Pancreas (tissue), 10 donors: ENCODE results near the gene MDM1. TPM values are rescaled to one million over a fixed set of nuclear protein-coding genes. Genes with fewer than 3 reads are reported as not detected.

Source experiments
- ATAC-seq, 4 donors: fragments of 200-7000 bp; cut with Tn5 transposase; one replicate each; pipeline versions ENCODE4 v1.8.0 to v1.9.1; 2020; ENCODE audit warnings: mild to moderate bottlenecking in 4 of 4, moderate library complexity in 4 of 4
- DNase-seq, 6 donors: peaks; one replicate each; pipeline ENCODE4 v3.0.0-alpha.2; 2020
- FAIRE-seq: peaks from 2 replicates; lab custom pipeline; 2012; peaks lifted over from hg19 to GRCh38; lab: Jason Lieb, UNC
- H3K27ac ChIP-seq, 4 donors: fragments of 200-600 bp; sonication (generic); 1 replicate in 3 of 4; 2 replicates in 1 of 4; pipeline versions ENCODE4 v1.5.0 to v1.8.0; 2020
- H3K27me3 ChIP-seq, 4 donors: fragments of 200-600 bp; one replicate each; pipeline ENCODE4 v1.8.0; 2021
- H3K36me3 ChIP-seq, 3 donors: fragments of 200-600 bp; sonication (generic) in 1 of 3; one replicate each; pipeline versions ENCODE4 v1.5.0 to v1.8.0; 2020 to 2021
- H3K4me1 ChIP-seq, 3 donors: fragments of 200-600 bp; one replicate each; pipeline ENCODE4 v1.8.0; 2021
- H3K4me3 ChIP-seq, 4 donors: fragments of 200-600 bp; sonication (generic) in 2 of 4; one replicate each; pipeline versions ENCODE4 v1.5.0 to v1.8.0; 2020 to 2021
- H3K9me3 ChIP-seq, 4 donors: fragments of 200-600 bp; one replicate each; pipeline ENCODE4 v1.8.0; 2021
- WGBS, 2 donors: extraction: QIAGEN DNeasy Blood & Tissue Kit; methylation state at CpG; one replicate each; pipeline ENCODE4 v1.1.7; 2013; 5-methylcytosine and 5-hydroxymethylcytosine counted together
- intact Hi-C, 3 donors: fragments of 100-400 bp; cut with DNase I; formaldehyde crosslinking; loops; one replicate each; pipeline versions ENCODE4 v1.11.1 to v1.14.2; 2022
- polyA plus RNA-seq, 2 donors: library from polyadenylated mRNA; stranded (reverse); fragments of 200-250 nt; gene quantifications; one replicate each; pipeline ENCODE4 v1.2.3, GENCODE V29; 2013
- total RNA-seq, 6 donors: library from RNA; stranded (reverse); fragmentation: NEBNext Ultra II Directional in 4 of 6; extraction: Animal tissue kit (Norgen Biotek cat#: 25700) in 4 of 6; gene quantifications; one replicate each; pipeline versions ENCODE4 v1.2.1 to v1.2.4, GENCODE V29; 2021 to 2023
- TF ChIP-seq, protein P1 (sequence below), 4 donors: fragments of 200-600 bp; sonication (generic) in 3 of 4; IDR thresholded peaks; one replicate each; pipeline versions ENCODE4 v1.5.0 to v1.8.0; 2021; ENCODE audit warnings: antibody characterized with exemption in 4 of 4
- donor health status: healthy with polysubstance abuse.
- donor health status: DM: no; HTN: no; CAD: no; lungs with moderate emphysema.
- donor health status: DM: no; HTN: no; CAD: no.
- donor health status: control.
- donor health status: control.
- donor health status: Bipolar disorder and iron deficiency.
- donor health status: DM: yes; HTN: yes; CAD: no.
- donor health status: DM: no; HTN: no; CAD: no.
- donor health status: DM: no; HTN: no; CAD: no.
- donor health status: DM: yes; HTN: yes; CAD: no.

MDM1 gene
- total and polyA plus RNA-seq, 8 donors, result 3.4 to 10.4 (median 5.2) TPM

DNA sequence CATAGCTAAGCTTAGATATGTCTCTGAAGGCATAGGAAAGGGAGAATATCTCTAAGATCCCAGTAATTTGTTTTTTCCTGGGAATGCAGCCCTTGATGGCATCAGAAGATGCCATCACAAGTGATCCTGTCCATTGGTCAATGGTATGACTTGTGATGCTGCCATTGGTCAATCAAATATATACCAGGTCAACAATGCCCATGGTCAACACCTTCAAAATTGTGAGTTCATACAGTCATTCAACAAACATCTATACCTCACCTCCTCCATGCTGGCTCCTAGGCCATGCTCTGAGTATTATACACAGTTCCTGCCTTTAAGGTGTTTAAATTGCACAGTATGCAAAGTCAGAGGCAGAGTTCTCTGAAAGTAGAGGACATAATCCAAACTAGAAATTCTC is 59.4 kb downstream of the MDM1 start:
- TF ChIP-seq, protein P1, sequence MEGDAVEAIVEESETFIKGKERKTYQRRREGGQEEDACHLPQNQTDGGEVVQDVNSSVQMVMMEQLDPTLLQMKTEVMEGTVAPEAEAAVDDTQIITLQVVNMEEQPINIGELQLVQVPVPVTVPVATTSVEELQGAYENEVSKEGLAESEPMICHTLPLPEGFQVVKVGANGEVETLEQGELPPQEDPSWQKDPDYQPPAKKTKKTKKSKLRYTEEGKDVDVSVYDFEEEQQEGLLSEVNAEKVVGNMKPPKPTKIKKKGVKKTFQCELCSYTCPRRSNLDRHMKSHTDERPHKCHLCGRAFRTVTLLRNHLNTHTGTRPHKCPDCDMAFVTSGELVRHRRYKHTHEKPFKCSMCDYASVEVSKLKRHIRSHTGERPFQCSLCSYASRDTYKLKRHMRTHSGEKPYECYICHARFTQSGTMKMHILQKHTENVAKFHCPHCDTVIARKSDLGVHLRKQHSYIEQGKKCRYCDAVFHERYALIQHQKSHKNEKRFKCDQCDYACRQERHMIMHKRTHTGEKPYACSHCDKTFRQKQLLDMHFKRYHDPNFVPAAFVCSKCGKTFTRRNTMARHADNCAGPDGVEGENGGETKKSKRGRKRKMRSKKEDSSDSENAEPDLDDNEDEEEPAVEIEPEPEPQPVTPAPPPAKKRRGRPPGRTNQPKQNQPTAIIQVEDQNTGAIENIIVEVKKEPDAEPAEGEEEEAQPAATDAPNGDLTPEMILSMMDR (IDR thresholded peaks at IDR 0.05), result no peak
- Histone ChIP-seq H3K36me3 (no peaks in the 10 kb centered on the region), H3K9me3 (no peaks in the 10 kb centered on the region), H3K4me3 (no peak overlapping the region), H3K27ac (no peak overlapping the region), H3K4me1 (no peaks in the 10 kb centered on the region), H3K27me3 (no peaks in the 10 kb centered on the region)
- intact Hi-C loops, result no loop called here
- ATAC-seq, result no peak
- no peak for FAIRE-seq
- no peak for DNase-seq

DNA sequence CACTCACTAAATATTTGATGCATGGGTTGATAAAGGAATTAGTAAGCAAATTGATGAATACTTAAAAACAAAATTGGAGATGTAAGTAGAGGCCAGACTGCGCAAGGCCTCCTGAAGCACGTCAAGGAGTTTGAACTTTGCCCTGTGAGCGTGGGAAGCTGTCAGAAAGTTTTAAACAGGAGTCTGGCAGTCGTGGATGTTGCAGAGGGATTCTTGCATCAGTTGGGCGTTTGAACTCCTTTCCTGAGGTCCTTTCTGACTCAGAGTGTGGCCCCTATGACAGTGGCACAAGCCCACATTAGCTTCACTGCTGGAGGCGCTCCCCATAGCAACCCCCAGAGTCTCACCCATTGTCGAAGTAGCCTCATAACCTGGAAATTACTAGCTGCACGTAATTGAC is 60.8 kb downstream of the MDM1 start:
- intact Hi-C loops, result no loop called here
- Histone ChIP-seq H3K4me1 (no peaks in the 10 kb centered on the region), H3K36me3 (no peaks in the 10 kb centered on the region), H3K27ac (no peak overlapping the region), H3K27me3 (no peaks in the 10 kb centered on the region), H3K9me3 (no peaks in the 10 kb centered on the region), H3K4me3 (no peak overlapping the region)
- ATAC-seq (no peak), FAIRE-seq (no peak), DNase-seq (no peak)
- WGBS, 2 donors, result 47 to 50% methylated on average over 8 of the region's 8 CpGs
- TF ChIP-seq, protein P1 (IDR thresholded peaks at IDR 0.05), result no peak

DNA sequence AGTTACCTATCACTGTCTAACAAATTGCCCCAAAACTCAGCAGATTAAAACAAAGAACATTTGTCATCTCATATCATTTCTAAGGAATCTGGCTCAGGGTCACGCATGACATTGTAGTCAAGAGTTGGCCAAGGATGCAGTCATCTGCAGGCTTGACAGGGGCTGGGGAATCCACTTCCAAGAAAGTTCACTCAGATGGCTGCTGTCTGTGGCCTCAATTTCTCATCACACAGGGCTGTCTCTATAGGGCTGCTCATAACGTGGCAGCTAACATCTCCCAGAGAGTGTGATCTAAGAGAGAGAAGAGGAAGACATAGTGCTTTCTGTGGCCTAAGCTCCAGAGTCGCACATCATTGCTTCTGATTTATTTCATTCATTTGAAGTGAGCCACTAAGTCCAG is 61.8 kb downstream of the MDM1 start:
- ATAC-seq, result no peak
- no peaks in the 10 kb centered on the region for H3K9me3 ChIP-seq
- no peak for DNase-seq
- no peak overlapping the region for H3K4me3 ChIP-seq
- H3K36me3 ChIP-seq, result no peaks in the 10 kb centered on the region
- no peaks in the 10 kb centered on the region for H3K27me3 ChIP-seq
- intact Hi-C loops, result no loop called here
- 81 to 89% methylated on average over 3 of the region's 3 CpGs for WGBS, 2 donors
- no peak for FAIRE-seq
- H3K27ac ChIP-seq, result no peak overlapping the region
- no peaks in the 10 kb centered on the region for H3K4me1 ChIP-seq
- TF ChIP-seq, protein P1 (IDR thresholded peaks at IDR 0.05), result no peak

DNA sequence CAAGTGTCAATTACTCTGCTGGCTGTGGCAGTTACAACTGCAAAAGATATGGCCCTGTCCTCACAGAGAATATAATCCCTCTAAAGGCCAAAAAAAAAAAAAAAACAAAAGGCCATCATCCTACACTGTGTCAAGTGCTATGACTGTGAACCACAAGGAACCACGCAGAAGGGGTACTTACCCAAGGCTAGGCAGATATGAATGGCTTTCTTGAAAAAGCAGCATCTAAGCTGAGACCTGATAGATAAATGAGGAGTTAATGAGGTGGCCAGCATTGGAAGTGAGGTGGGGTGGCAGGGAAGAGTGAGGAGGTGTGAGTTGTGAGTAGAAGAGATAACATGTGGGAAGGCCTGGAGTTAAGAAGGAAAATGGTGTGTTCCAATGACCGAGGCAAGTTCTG is 62.4 kb downstream of the MDM1 start:
- Histone ChIP-seq H3K36me3 (no peaks in the 10 kb centered on the region), H3K27ac (no peak overlapping the region), H3K4me1 (no peaks in the 10 kb centered on the region), H3K4me3 (no peak overlapping the region), H3K9me3 (no peaks in the 10 kb centered on the region), H3K27me3 (no peaks in the 10 kb centered on the region)
- FAIRE-seq, result no peak
- TF ChIP-seq, protein P1 (IDR thresholded peaks at IDR 0.05), result no peak
- no peak for DNase-seq
- ATAC-seq, result no peak
- WGBS, 2 donors, result 90 to 91% methylated on average over 2 of the region's 2 CpGs
- intact Hi-C loops, result no loop called here

DNA sequence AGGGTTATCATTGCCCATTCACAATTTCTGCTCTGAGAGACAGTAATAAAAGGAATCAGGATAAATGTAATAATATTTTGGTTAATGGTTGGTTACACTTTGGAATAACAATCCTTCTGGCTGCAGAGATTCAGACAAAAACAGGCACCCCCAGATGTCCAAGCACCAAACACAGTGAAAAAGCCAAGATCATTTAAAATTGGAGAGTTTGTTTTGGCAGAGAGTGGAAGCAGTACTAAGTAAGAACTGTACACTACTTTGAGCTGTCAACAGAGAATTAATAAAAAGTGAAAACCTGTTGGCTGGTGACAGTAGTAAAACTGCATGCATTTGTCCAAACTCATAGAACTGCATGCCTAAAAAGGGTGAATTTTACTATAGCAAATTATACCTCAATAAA is 63.2 kb downstream of the MDM1 start:
- no peak overlapping the region for H3K27ac ChIP-seq
- H3K4me3 ChIP-seq, result no peak overlapping the region
- H3K36me3 ChIP-seq, result no peaks in the 10 kb centered on the region
- intact Hi-C loops, result no loop called here
- H3K27me3 ChIP-seq, result no peaks in the 10 kb centered on the region
- H3K9me3 ChIP-seq, result no peaks in the 10 kb centered on the region
- TF ChIP-seq, protein P1 (IDR thresholded peaks at IDR 0.05), result no peak
- no peaks in the 10 kb centered on the region for H3K4me1 ChIP-seq
- no peak for FAIRE-seq
- no peak for ATAC-seq
- no peak for DNase-seq
